Bone marrow (tissue), 2 donors: ENCODE results near the gene SRMS.

Experiments used
- DNase-seq, 2 donors: peaks; one replicate each; lab custom pipeline; 2025; lab: John Stamatoyannopoulos, UW

Gene SRMS

GRCh38 chr20:63501818-63502670, 45.5 kb downstream of the SRMS start:
- DNase-seq: no peak

DNA sequence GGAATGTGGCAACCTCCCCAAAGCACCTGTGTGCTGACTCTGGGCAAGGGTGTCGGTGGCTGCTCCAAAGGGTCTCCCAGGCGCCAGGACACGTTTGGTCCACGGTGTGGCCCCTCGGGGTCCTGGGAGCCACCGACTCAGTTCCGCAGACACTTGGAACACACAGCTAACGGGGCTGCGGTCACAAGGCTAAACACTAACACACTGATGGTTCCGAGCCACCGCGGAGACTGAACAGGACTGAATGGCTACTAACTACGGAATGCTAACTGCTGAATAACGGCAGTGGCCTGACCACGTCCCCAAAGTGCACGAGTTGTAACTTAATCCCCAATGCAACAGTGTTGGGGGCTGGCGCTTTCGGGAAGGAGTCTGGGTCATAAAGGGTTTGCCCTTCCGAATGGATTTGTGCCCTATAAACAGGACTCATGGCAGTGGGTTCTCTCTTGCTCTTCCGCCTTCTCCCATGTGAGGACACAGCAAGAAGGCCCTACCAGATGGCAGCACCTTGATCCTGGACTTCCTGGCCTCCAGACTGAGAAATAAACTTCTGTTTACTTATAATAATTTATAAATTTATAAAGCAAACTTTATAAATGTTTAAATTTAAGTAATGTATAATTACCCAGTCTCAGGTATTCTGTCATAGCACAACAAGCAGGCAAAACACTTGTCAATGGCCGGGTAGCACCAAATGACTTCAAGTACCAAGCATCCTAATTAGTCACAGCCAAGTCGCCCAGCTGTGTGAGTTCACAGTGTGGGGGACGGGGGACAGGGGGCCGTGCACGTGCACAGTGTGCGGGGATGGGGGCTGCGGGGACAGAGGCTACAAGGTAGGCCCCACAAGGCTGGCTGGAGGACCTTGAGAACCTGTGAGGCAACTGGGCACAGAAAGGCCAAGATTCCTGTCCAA, 46.4 kb downstream of the SRMS start:
- no peak for DNase-seq

- no peak for DNase-seq
Measured at GRCh38 chr20:63500151-63500901, 47.2 kb downstream of the SRMS start.

DNA sequence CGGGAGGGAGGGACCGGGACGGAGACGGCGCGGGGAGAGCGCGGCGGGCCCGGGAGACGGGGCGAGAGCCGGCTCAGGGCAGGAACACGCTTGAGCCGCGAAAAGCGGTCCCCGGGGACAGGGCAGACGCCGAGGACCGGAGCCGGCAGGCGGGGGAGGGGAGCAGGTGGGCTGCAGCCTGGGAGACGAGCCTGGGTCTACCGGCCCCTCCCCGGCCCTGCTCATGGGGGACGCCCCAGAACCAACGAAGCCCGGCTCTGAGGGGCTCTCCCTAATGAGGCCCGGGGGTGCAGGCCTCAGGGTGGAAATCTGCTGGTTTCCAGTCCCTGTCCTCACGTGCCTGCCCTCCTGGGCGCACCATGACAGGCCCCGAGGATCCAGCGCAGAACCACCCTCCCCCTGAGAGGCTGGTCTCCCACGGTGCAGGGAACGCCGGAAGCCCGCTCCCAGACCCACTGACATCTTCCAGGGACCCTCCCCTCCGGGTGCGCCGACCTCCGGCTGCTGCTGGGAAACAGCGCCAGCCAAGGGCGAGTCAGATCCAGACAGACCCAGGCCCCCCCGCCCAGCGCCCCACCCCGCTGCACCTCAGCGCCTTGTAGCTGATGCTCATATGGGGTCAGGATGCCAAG, 48.1 kb downstream of the SRMS start:
- no peak for DNase-seq

DNA sequence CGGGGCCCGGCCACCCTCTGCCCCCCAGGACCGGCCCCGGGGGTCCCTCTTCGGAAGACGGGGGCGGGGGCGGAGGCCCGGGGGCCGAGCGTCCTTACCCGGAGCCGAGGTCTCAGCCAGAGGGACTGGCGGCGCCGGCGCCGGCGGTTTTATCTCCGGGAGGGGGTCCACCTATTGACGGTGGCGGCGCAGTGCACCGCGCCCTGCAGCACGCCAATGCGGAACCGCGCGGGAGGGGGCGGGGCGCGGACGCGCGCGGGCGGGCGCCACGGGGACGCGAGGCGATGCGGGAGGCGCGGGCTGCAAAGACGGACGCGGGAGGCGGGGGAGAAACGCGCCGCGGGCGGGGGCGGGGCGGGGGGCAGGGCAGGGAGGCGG, 48.6 kb downstream of the SRMS start, which contains the start of gene EEF1A2:
EEF1A2 (minus strand) TSS at position 124 of the 378 bp plus-strand sequence. CDS start 1,320 bp downstream, outside the sequence.
- DNase-seq: no peak

GRCh38 chr20:63497946-63498935, 49.3 kb downstream of the SRMS start:
- DNase-seq: no peak

DNA sequence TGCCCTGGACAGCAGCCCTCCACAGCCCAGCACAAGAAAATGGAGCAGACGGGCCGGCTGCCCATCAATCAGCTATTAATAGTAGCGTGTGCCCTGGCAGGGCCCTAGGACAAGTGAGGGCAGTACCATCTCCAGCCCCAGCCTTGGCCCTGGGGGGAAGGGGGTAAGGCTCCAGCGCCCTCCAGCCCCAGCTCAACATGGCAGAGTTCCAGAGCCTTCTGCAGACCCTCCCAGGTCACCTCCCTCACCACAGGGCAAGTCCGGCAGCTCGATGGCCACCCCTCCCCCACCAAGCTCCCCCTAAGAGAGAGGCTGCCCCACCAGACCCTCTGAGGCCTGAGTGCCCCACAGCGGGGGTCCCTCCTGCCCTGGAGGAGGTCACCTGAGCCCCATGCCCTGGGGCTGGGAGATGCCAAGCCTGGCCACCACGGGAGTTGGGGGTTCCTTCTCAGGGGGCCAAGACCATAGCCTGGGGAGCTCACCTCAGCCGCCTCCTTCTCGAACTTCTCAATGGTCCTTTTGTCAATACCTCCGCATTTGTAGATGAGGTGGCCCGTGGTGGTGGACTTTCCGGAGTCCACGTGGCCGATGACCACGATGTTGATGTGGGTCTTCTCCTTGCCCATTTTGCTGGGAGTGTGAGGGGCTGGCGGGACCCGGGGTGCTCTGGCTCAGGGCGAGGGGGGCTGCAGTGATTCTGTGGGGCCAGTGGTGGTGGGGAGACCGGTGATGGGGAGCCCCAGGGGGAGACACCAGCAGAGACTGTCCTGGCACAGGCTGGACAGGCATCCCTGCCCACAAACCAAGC, 50.2 kb downstream of the SRMS start:
- DNase-seq: no peak

DNA sequence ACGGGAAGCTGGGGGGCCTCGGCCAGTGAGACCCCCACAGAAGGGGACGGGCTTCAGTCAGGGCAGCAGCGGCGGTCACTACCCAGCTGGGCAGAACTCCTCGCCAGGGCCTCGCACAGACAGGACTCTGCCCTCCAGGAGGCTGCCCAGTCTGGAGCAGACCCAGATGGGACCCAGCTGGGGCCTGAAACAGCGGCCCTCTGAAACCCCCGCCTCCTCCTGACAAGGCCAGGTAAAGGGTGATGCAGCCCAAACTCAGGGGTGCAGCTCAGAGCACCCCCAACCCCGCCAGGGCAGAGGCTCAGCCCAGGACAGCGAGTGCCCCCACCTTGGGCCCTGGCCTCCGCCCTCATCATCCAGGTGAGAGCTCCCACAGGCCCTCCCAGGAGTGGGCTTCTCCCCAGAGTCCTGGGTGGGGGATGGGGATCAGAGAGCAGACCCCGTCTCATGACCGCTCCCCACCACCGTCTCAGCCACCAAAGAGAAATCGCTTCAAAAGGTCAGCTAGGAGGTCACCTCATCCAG, 50.9 kb downstream of the SRMS start:
- no peak for DNase-seq

GRCh38 chr20:63495741-63496595, 51.6 kb downstream of the SRMS start:
- peak in 1 of 2 donors; percentile 39 for DNase-seq

DNA sequence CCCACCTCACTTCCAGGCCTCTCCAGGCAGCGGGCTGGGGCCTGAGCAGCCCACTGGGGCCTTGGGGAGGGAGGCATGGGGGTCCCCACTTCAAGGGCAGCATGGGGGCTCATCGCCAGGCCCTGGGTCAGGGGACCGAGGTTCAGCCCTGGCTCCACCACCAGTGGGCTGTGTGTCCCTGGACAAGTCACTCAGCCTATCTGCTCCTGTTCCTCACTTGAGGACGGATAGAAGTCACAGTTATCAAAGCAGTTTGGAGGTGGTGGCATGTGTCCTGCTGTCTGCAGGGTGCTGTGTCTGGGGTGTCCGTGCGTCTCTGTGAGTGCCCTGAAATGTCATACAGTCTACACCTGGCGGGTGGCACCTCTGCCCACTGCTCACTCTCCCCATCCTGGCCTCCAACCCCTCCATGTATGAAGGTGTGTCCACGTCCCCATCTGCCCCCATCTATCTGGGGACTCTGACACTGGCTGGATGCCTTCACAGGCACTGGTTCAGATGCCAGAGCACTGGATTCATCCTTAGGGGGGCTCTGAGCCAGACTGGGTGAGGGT, 52.3 kb downstream of the SRMS start:
- no peak for DNase-seq

DNA sequence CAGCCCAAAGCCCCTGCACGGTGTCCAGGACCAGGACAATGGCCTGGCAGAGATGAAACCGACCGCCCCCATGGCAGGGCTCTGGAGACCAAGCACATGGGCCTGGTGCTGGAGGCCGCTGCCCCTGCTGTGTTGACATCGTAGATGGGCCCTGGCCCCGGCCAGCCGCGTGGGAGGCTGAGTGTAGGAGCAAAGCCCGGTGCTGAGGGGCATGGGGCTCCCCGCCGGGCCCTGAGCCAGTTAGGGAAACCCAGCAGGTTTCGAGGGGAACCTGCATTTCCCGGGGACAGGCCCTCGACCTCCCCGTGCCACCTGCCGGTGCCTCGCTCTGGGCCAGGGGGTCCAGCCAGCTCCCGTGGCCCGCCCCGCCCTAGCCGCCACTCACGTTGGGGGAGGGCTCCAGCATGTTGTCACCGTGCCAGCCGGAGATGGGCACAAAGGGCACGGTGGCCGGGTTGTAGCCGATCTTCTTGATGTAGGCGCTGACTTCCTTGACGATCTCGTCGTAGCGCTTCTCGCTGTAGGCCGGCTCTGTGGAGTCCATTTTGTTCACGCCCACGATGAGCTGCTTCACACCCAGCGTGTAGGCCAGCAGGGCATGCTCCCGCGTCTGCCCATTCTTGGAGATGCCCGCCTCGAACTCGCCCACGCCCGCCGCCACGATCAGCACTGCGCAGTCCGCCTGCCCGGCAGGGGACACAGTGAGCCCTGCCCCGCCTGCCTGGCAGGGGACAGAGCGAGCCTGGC, 53.0 kb downstream of the SRMS start:
- DNase-seq: no peak

- DNase-seq: no peak
Measured at GRCh38 chr20:63494084-63494419, 53.5 kb downstream of the SRMS start.

- no peak for DNase-seq
Measured at GRCh38 chr20:63493563-63494020, 54.0 kb downstream of the SRMS start.

DNA sequence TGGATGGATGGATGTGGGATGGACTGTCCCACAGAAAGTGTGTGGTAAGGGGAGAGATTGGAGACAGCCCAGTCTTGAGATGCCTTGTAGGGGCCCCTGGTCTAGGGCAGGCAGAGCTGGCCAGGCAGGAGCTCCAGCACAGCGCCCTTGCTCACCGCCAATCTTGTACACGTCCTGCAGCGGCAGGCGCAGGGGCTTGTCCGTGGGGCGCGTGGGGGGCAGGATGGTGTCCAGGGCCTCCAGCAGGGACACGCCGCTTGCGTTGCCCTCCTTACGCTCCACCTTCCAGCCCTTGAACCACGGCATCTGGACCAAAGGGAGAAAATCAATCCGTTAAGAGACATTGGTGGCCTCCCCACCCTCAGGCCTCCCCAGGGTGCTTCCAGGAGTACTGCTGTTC, 54.6 kb downstream of the SRMS start:
- DNase-seq: no peak

DNA sequence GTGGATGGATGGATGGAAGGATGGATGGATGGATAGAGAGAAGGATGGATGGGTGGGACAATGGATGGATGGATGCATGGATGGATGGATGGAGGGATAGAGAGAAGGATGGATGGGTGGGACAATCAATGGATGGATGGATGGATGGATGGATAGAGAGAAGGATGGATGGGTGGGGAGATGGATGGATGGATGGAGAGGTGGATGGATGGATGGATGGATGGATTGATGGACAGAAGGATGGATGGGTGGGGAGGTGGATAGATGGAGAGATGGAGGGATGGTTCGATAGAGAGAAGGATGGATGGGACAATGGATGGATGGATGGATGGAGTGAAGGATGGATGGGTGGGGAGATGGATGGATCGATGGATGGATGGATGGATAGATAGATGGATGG, 55.0 kb downstream of the SRMS start:
- DNase-seq: no peak

- no peak for DNase-seq
Measured at GRCh38 chr20:63491635-63492230, 55.8 kb downstream of the SRMS start.

- no peak for DNase-seq
Measured at GRCh38 chr20:63491078-63491477, 56.5 kb downstream of the SRMS start.
